WTC11 (cell line): Measurements from ENCODE around the gene CALHM1. TPM values are rescaled to one million over a fixed set of nuclear protein-coding genes. Genes with fewer than 3 reads are reported as not detected.

Experiments
- ATAC-seq: fragments of 200-7000 bp; cut with Tn5 transposase; 2 replicates; pipeline ENCODE4 v1.10.0; 2021; ENCODE audit warnings: mild to moderate bottlenecking, moderate library complexity
- CTCF ChIA-PET: fragments of 300-600 bp; sonication (Branson Sonifier 250); formaldehyde crosslinking; loops from one replicate; lab custom pipeline; 2021; ENCODE audit warnings: antibody characterized with exemption; lab: Charles Lee
- POLR2A ChIA-PET: fragments of 350-600 bp; sonication (Branson Sonifier 250); formaldehyde crosslinking; loops from one replicate; lab custom pipeline; 2021; ENCODE audit warnings: antibody characterized with exemption; lab: Charles Lee
- DNase-seq: peaks from one replicate; pipeline ENCODE4 v3.0.0; 2021; ENCODE audit warnings: low spot score
- H3K27ac Mint-ChIP-seq: 2 replicates; pipeline ENCODE4 v1.8.0; 2021; ENCODE audit warnings: mixed read lengths
- H3K27me3 Mint-ChIP-seq: 2 replicates; pipeline ENCODE4 v1.8.0; 2021; ENCODE audit warnings: low read depth, mild to moderate bottlenecking, moderate library complexity, mixed read lengths
- H3K36me3 Mint-ChIP-seq: 2 replicates; pipeline ENCODE4 v1.8.0; 2021; ENCODE audit warnings: mixed read lengths
- H3K4me1 Mint-ChIP-seq: 2 replicates; pipeline ENCODE4 v1.8.0; 2022; ENCODE audit warnings: mixed read lengths
- H3K4me3 Mint-ChIP-seq: 2 replicates; pipeline ENCODE4 v1.8.0; 2021; ENCODE audit warnings: mild to moderate bottlenecking, moderate library complexity, mixed read lengths
- H3K9me3 Mint-ChIP-seq: 2 replicates; pipeline ENCODE4 v1.8.0; 2021; ENCODE audit warnings: mixed read lengths
- CDX4 ChIP-seq: fragments of 250-450 bp; sonication (Bioruptor Pico); IDR thresholded peaks from 2 replicates; pipeline ENCODE4 v1.9.0; 2021; ENCODE audit warnings: moderate library complexity, mild to moderate bottlenecking, inconsistent platforms, borderline replicate concordance
- CTCF ChIP-seq: fragments of 200-600 bp; IDR thresholded peaks from 2 replicates; pipeline ENCODE4 v1.8.0; 2022; ENCODE audit warnings: antibody characterized with exemption
- FOXP1 ChIP-seq: sonication (generic); formaldehyde crosslinking; IDR thresholded peaks from 2 replicates; pipeline ENCODE4 v1.8.0; 2022; ENCODE audit warnings: missing genetic modification reagents, mild to moderate bottlenecking, moderate library complexity, borderline replicate concordance
- GABPB1 ChIP-seq: sonication (generic); formaldehyde crosslinking; IDR thresholded peaks from 2 replicates; pipeline ENCODE4 v1.8.1; 2023; ENCODE audit warnings: mild to moderate bottlenecking, missing genetic modification reagents
- GTF2I ChIP-seq: fragments of 250-450 bp; sonication (Bioruptor Pico); conservative IDR thresholded peaks from 2 replicates; pipeline ENCODE4 v1.4.0; 2021; ENCODE audit warnings: mild to moderate bottlenecking
- HMGXB4 ChIP-seq: sonication (generic); formaldehyde crosslinking; IDR thresholded peaks from 2 replicates; pipeline ENCODE4 v1.8.1; 2023; ENCODE audit warnings: mild to moderate bottlenecking, moderate library complexity, missing genetic modification reagents
- KAT7 ChIP-seq: sonication (generic); formaldehyde crosslinking; IDR thresholded peaks from 2 replicates; pipeline ENCODE4 v1.8.1; 2023; ENCODE audit warnings: missing genetic modification reagents, mild to moderate bottlenecking, borderline replicate concordance
- MAX ChIP-seq: sonication (generic); formaldehyde crosslinking; IDR thresholded peaks from 2 replicates; pipeline ENCODE4 v1.8.0; 2022; ENCODE audit warnings: mild to moderate bottlenecking, missing genetic modification reagents
- NFYB ChIP-seq: sonication (generic); formaldehyde crosslinking; conservative IDR thresholded peaks from 2 replicates; pipeline ENCODE4 v1.8.0; 2022; ENCODE audit warnings: low read depth, missing genetic modification reagents
- NR2C2 ChIP-seq: sonication (generic); formaldehyde crosslinking; IDR thresholded peaks from 2 replicates; pipeline ENCODE4 v1.8.0; 2022; ENCODE audit warnings: mild to moderate bottlenecking, missing genetic modification reagents
- USF2 ChIP-seq: sonication (generic); formaldehyde crosslinking; IDR thresholded peaks from 2 replicates; pipeline ENCODE4 v1.8.1; 2023; ENCODE audit warnings: mild to moderate bottlenecking, missing genetic modification reagents, moderate library complexity
- ZBTB21 ChIP-seq: sonication (generic); formaldehyde crosslinking; IDR thresholded peaks from 2 replicates; pipeline ENCODE4 v1.8.1; 2023; ENCODE audit warnings: mild to moderate bottlenecking, missing genetic modification reagents, borderline replicate concordance
- ZNF121 ChIP-seq: sonication (generic); formaldehyde crosslinking; IDR thresholded peaks from 2 replicates; pipeline ENCODE4 v1.8.0; 2023; ENCODE audit warnings: missing genetic modification reagents
- ZNF423 ChIP-seq: fragments of 250-450 bp; sonication (Bioruptor Pico); IDR thresholded peaks from 2 replicates; pipeline ENCODE4 v2.1.2; 2022; ENCODE audit warnings: mild to moderate bottlenecking, moderate library complexity
- total RNA-seq: library from RNA; stranded (reverse); gene quantifications from 3 replicates; pipeline ENCODE4 v1.2.3, GENCODE V29; 2021

Gene CALHM1
- total RNA-seq, 1 experiment from 2014 or later: 0.39 TPM

GRCh38 chr10:103476046-103476768 is 17.5 kb upstream of the CALHM1 start:
- POLR2A ChIA-PET: interaction anchor here (0.8 to 1.1 kb wide), 2 partner anchors 18 to 24 kb away, joined by 3 to 4 read pairs; partner anchors contain the start of gene CALHM2
- H3K27me3 Mint-ChIP-seq: no peaks in the 10 kb centered on the region
- H3K27ac Mint-ChIP-seq: no peak overlapping the region
- peaks cover 13% of the 10 kb centered on the region for H3K4me1 Mint-ChIP-seq
- CTCF ChIA-PET: interaction anchor here (0.5 to 3.1 kb wide), 24 partner anchors 9 to 1157 kb away, joined by 3 to 49 read pairs (median 4); partner anchors contain the start of genes CALHM1, CALHM2 and NEURL1
- ATAC-seq (peak; percentile 93), DNase-seq (peak; percentile 73)
- no peaks in the 10 kb centered on the region for H3K36me3 Mint-ChIP-seq
- no peaks in the 10 kb centered on the region for H3K9me3 Mint-ChIP-seq
- TF ChIP-seq ZNF423 (CRISPR knock-in tag) (peak; percentile 78), MAX (CRISPR knock-in tag) (peak; percentile 73; the same call in 1 of the 2 replicates), HMGXB4 (CRISPR knock-in tag) (0 out of 2 replicates have a peak, but pooled peaks have one; percentile 25), GABPB1 (CRISPR knock-in tag) (peak; percentile 78), CTCF (0 out of 2 replicates have a peak, but pooled peaks have one; percentile 27), FOXP1 (CRISPR knock-in tag) (no peak; the same call in 1 of the 2 replicates), ZBTB21 (CRISPR knock-in tag) (peak; percentile 29; the same call in 1 of the 2 replicates), USF2 (CRISPR knock-in tag) (0 out of 2 replicates have a peak, but pooled peaks have one; percentile 25), NR2C2 (CRISPR knock-in tag) (no peak)
- no peak overlapping the region for H3K4me3 Mint-ChIP-seq

- TF ChIP-seq GTF2I (no peak), NFYB (CRISPR knock-in tag) (peak; percentile 42; the same call in 1 of the 2 replicates)
- POLR2A ChIA-PET: no interaction called here
- Mint-ChIP-seq H3K9me3 (no peaks in the 10 kb centered on the region), H3K36me3 (no peaks in the 10 kb centered on the region), H3K27ac (no peak overlapping the region), H3K27me3 (no peaks in the 10 kb centered on the region), H3K4me3 (no peak overlapping the region), H3K4me1 (peaks cover 17% of the 10 kb centered on the region)
- DNase-seq: no peak
- CTCF ChIA-PET: interaction anchor here (1.6 to 3.1 kb wide), 8 partner anchors 10 to 67 kb away, joined by 7 to 49 read pairs (median 17); partner anchors contain the start of genes CALHM1, CALHM2 and NEURL1
- ATAC-seq: no peak
Observed at GRCh38 chr10:103475437-103475836, 16.7 kb upstream of the CALHM1 start.

GRCh38 chr10:103474077-103474476 is 15.4 kb upstream of the CALHM1 start:
- H3K4me3 Mint-ChIP-seq: no peak overlapping the region
- no peaks in the 10 kb centered on the region for H3K9me3 Mint-ChIP-seq
- no peaks in the 10 kb centered on the region; the same call in 1 of the 2 replicates for H3K27me3 Mint-ChIP-seq
- H3K36me3 Mint-ChIP-seq: no peaks in the 10 kb centered on the region
- DNase-seq: no peak
- ChIA-PET POLR2A (no interaction called here), CTCF (interaction anchor here (0.6 to 3.1 kb wide), 4 partner anchors 11 to 119 kb away, joined by 3 to 29 read pairs (median 7); partner anchors contain the start of gene CALHM1)
- TF ChIP-seq GABPB1 (CRISPR knock-in tag): no peak
- no peak for TF ChIP-seq KAT7 (CRISPR knock-in tag)
- no peak for TF ChIP-seq ZNF121 (CRISPR knock-in tag)
- TF ChIP-seq CDX4: no peak
- ATAC-seq: no peak
- no peak overlapping the region for H3K27ac Mint-ChIP-seq
- peaks cover 17% of the 10 kb centered on the region for H3K4me1 Mint-ChIP-seq
